D721Med (cell line): Measurements from ENCODE around the gene ITGA4.

ENCODE experiments used
- DNase-seq: peaks from one replicate; pipeline ENCODE4 v3.0.0; 2011; ENCODE audit warnings: low spot score; ENCODE audit not compliant: insufficient read length
- FAIRE-seq: peaks from 2 replicates; lab custom pipeline; 2011; peaks lifted over from hg19 to GRCh38; lab: Jason Lieb, UNC
- CTCF ChIP-seq: IDR thresholded peaks from 2 replicates; pipeline ENCODE4 v1.5.1; 2012; ENCODE audit warnings: mild to moderate bottlenecking, control low read depth; ENCODE audit not compliant: insufficient read depth; ENCODE audit errors: missing control alignments

The ITGA4 gene

DNA sequence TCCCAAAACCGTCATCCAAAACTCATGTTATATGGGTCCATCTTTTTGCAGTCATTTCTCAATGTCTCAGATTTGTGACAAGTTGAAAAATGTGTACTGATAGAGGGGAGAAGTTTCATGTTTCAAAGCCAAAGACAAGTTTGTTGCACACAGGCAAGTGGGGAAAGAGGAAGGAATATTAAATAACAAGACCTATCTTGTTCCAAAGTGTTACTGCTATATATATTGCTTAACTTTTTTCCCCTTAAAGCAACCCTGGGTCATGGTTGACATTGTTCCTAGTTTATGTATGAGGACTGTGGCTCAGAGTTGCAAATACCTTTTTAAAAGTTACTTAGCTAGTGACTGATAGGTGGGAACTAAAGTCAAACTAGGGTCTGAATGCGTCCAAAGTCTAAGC lies 1.7 kb downstream of the ITGA4 start:
- DNase-seq (no peak), FAIRE-seq (no peak)
- no peak for TF ChIP-seq CTCF

DNA sequence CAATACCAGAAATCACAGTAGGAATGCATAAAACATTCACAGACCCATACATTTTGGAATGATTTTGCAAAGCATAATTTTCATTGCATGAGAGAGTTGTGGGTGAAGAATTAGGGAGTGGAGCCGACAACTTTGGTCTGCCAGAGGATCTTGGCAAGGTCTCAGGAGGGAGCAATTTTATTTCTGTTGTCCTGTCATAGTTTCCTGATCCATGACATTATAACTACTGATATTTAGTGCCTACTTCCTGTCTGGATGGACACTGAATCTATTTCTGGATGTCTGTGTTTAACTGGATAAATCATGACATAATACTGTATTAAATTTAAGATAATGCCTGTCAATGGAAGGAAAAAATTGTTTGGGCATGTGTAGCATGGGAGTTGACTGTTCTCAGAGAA lies 2.4 kb downstream of the ITGA4 start:
- TF ChIP-seq CTCF, result no peak
- DNase-seq, result no peak
- no peak for FAIRE-seq

DNA sequence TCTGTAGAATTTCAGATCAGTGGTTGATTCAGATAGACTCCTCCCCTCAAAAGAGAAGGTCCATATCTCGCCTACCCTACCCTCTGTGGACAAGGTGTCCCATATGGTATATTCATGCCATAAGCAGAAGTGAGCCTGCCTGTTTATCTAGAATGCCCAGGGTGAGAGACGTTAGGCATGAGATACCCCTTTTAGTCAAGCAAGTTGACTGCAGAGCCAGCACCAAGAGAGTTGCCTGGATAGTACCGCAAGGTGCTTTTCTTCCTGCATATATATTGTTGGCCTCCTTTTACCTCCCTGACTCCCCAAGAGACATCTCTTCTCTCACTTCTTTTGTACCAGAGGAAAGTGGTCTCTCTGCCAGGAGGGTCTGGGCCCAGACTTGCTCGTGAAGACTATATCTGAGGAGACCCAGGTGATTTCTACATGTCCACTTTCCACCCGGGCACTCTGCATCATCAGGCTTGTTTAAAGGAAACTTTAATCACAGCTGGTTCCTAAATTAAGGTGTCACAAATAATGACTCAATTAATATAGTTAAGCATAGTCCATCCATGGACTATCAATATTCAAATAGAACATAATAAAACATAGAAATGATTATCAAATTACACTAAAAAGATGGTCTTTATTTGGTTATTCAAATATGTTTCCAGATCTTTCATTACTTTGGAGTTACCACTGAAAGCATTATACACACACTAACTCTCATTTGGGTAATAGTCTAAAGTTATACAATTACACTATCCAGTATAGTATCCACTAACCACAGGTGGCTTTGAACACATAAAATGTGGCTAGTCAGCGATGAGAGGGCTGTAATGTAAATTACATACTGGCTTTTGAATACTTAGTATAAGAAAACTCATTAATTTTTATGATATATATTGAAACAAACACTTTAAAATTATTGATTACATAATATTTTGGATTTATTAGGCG lies 4.1 kb downstream of the ITGA4 start:
- FAIRE-seq, result no peak
- TF ChIP-seq CTCF, result no peak
- no peak for DNase-seq

DNA sequence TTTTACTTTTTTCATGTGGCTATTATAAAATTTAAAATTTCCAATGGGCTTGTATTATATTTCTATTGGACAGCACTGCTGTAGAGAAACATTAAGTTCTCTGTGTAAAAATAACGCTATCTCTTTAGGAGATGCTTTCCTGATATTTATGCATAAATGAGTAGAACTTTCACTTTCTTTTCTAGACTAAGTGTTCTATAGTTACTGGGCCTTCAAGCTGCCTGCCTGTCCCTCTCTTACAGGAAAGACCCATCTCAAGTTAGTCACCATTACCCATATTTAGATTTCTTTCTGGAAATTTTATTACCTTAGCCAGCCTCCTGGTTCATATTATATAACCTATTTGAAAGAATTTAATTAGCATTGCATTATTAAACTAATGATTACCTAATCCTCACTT lies 4.8 kb downstream of the ITGA4 start:
- FAIRE-seq (no peak), DNase-seq (no peak)
- TF ChIP-seq CTCF, result no peak

DNA sequence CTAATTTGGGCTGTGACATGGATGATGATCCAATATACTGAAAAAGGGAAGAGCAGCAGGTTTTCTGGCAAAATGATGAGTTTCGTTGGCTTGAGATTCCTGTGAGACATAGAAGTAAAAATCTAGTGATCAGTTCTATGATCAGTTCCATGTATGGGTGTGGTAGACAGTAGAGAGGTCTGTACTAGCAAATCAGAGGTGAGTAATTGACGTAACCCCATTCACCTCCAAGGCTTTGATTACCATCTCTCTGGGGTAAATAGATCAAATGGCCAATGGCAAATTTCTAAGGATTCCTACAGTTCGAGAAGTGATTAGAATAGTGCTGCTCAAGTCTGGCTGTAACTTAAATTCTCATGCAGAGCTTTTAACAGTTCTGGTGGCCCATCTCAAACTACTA lies 6.4 kb downstream of the ITGA4 start:
- TF ChIP-seq CTCF, result no peak
- no peak for DNase-seq
- FAIRE-seq, result no peak

- FAIRE-seq, result peak; percentile 48
- DNase-seq, result no peak
- no peak for TF ChIP-seq CTCF
Measured at GRCh38 chr2:181464966-181465365, 7.8 kb downstream of the ITGA4 start.
